Posterior cingulate gyrus (tissue), 11 donors: ENCODE results near the gene SPIRE1.
"Not testable (repeated sequence)": the region's sequence is repeated elsewhere in the genome, so short reads cannot be mapped to it uniquely, and the experiment has no call there.

ENCODE experiments used
- DNase-seq, 10 donors: peaks; one replicate each; pipeline versions ENCODE4 v3.0.0 to v3.0.0-alpha.2; 2020 to 2021; ENCODE audit warnings: mixed read lengths in 3 of 10
- intact Hi-C: fragments of 100-400 bp; cut with DNase I; formaldehyde crosslinking; loops from one replicate; pipeline ENCODE4 v1.15.1; 2023

The SPIRE1 gene

DNA sequence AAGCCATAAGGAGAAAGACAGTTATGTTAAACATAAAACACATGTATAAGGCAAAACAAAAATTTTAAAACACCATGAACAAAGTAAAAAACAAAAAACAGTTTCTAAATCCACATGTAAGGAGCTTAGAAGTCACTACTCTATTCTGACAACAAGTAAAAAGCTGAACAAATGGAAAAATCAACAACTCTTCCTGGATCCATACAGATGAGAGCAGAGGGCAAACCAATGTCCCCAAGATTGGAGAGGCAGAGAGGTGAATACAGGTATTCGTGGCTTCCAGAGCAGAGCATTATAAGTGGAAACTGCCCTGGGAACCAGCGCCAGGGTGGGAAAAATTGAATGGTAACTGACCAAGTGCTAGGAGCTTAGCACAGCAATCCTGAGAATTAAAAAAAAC is 93.5 kb downstream of the SPIRE1 start:
- DNase-seq: no peak
- intact Hi-C loops: no loop called here

DNA sequence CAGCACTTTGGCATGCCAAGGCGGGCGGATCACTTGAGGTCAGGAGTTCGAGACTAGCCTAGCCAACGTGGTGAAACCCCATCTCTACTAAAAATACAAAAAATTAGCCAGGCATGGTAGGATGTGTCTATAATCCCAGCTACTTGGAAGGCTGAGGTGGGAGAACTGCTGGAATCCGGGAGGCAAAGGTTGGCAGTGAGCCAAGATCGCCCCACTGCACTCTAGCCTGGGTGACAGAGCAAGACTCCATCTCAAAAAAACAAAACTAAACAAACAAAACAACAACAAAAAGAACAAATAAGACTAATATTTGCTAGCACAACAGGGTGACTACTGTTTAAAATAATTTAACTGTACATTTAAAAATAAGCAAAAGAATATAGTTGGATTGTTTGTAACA is 97.3 kb downstream of the SPIRE1 start:
- DNase-seq, intact Hi-C loops: not testable (repeated sequence)

DNA sequence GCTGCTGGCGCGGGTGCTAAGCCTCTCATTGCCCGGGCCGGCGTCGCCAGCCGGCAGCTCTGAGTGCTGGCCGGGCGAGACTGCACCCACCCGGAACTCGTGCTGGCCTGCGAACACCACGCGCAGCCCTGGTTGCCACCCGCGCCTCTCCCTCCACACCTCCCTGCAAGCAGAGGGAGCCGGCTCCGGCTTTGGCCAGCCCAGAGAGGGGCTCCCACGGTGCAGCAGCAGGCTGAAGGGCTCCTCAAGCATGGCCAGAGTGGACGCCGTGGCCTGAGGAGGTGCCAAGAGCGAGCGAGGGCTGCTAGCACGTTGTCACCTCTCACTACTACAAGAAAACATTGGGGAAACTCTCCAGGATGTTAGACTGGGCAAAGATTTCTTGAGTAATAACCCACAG is 98.6 kb downstream of the SPIRE1 start:
- intact Hi-C loops: no loop called here
- peak in 1 of 10 donors; percentile 75 for DNase-seq

DNA sequence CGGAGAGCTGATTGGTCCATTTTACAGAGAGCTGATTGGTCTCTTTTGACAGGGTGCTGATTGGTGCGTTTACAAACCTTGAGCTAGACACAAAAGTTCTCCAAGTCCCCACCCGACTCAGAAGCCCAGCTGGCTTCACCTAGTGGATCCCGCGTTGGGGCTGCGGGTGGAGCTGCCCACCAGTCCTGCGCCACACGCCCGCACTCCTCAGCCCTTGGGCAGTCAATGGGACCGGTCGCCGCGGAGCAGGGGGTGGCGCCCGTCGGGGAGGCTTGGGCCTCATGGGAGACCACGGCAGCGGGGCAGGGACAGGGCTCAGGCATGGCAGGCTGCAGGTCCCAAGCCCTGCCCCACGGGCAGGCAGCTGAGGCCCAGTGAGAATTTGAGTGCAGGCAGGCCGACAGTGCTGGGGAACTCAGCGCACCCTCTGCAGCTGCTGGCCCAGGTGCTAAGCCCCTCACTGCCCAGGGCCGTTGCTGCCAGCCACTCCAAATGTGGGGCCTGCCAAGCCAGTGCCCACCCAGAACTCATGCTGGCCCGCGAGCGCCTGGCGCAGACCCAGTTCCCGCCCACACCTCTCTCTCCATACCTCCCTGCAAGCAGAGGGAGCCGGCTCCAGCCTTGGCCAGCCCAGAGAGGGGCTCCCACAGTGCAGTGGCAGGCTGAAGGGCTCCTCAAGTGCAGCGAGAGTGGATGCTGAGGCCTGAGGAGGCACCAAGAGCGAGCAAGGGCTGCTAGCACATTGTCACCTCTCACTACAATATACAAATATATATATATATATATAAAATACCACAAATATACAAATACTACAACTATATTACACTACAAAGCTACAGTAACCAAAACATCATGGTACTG is 100.7 kb downstream of the SPIRE1 start:
- intact Hi-C loops: no loop called here
- DNase-seq: peak in 1 of 10 donors; percentile 84

DNA sequence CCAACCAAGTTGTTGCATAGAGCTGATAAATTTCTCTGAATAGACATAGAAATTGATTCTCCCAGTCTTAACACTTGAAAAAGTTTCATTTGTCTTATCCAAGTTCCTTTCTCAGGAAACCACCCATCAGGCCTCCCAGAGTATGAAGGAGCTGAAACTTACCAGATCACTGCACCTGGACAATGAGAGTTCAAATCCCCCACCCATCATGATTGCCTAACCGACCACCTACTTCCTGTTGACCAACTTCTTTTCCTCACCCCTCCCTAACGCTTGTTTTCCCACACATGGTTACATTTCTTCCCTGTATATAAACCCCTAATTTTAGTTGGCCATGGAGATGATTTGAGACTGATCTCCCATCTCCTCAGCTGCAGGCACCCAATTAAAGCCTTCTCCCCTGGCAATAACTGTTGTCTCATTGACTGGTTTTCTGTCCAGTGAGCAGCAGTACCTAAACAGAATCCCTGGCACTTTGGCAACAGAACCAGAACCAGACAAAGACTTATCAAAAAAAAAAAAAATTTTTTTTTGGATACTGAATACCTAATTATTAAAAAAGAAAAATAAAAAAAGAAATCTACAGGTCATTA is 103.0 kb downstream of the SPIRE1 start:
- intact Hi-C loops: no loop called here
- no peak for DNase-seq

DNA sequence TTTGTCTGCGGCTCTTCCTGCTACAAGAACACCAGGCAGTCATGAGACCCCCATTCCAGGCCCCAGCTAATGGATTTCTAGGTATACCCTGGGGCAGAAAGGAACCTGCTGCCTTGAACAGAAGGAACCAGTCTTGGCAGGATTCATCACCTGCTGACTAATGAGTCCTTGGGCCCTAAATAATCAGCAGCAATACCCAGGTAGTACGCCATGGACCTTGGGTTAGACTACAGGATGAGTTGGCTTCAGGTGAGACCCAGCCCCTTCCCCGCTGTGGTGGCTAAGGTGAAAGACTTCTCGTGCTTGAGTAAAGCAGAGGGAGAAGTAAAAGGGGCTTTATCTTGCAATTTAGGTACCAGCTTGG is 105.0 kb downstream of the SPIRE1 start:
- intact Hi-C loops: no loop called here

DNA sequence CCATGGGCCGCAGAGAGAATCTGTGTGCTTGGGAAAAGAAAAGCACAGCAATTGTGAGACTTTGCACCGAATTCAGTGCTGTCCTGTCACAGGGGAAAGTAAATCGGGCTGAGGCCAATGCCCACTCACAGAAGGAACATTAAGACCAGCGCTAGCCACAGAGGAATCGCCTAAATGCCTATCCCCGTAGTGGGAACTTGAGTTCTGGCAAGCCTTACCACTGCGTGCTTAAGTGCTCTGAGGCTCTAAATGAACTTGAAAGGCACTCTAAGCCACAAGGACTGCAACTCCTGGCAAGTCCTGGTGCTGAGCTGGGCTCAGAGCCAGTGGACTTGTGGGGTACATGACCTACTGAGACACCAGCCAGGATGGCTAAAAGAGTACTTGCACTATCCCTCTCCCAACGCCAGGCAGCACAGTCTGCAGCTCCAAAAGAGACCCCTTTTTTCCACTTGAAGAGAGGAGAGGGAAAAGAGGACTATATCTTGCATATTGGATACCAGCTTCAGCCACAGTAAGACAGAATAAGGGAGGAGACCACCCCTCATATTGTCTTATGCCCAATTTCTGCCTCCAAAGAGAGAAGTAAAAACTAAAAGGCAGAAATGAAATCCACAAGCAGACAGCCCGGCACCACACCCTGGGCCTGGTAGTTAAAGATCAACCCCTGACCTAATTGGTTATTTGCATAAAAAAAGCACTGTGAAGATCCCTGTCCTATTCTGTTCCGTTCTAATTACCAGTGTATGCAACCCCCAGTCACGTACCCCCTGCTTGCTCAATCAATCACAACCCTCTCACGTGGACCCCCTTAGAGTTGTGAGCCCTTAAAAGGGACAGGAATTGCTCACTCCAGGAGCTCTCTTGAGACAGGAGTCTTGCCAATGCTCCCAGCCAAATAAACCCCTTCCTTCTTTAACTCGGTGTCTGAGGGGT is 105.7 kb downstream of the SPIRE1 start:
- intact Hi-C loops: not testable (repeated sequence)
- DNase-seq: peak; percentile 23 to 88 (median 57)

More for the DNA sequence above, 105.0 kb downstream of the SPIRE1 start:
- DNase-seq: no peak

DNA sequence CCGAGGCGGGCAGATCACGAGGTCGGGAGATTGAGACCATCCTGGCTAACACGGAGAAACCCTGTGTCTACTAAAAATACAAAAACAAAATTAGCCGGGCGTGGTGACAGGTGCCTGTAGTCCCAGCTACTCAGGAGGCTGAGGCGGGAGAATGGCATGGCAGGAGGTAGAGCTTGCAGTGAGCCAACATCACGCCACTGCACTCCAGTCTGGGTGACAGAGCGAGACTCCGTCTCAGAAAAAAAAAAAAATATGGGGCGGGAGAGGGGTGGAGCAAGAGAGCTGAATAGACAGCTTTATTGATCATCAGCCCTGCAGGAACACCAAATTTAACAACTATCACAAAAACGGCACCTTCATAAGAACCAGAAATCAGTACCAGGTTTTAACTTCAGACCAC is 106.4 kb downstream of the SPIRE1 start:
- intact Hi-C loops, DNase-seq: not testable (repeated sequence)

DNA sequence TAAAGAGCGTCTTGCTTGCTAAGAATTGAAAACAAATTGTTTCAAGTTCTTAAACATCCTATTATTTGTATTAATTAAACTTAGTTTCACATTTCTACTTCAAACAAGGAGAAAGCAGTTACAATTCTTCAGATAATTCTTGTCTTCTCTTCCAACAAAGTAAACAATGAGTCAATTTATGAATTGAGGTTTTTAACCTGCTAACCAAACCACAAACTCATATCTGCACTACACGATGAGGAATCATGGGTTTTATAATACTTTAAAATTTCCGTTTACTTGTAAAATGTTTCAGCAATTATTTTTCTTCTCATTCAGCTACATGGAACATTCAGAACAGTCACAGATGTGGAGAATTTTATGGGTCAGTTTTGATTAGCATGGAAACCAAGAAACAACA is 114.2 kb downstream of the SPIRE1 start:
- intact Hi-C loops: no loop called here
- no peak for DNase-seq

DNA sequence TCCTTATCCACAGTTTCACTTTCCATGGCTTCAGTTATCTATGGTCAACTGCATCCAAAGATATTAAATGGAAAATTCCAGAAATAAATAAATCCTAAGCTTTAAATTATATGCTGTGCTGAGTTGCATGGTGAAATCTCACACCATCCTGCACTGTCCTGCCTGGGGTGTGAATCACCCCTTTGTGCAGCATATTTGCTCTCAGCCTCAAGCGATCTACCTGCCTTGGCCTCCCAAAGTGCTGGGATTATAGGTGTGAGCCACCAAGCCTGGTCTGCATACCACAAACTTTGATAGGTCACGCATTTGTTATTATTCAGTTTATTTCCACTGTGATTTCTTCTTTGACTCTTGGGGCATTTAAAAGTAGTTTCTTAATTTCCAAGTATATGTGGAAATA is 117.2 kb downstream of the SPIRE1 start:
- DNase-seq: no peak
- intact Hi-C loops: no loop called here

DNA sequence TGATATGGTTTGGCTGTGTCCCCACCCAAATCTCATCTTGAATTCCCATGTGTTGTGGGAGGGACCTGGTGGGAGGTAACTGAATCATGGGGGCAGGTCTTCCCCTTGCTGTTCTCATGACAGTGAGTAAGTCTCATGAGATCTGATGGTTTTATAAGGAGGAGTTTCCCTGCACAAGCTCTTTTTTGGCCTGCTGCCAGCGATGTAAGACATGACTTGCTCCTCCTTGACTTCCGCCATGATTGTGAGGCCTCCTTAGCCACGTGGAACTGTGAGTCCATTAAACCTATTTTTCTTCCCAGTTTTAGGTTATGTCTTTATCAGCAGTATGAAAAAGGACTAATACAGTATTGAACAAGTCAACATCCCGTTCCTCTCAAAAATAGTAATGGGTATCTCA is 118.7 kb downstream of the SPIRE1 start:
- DNase-seq: not testable (repeated sequence)
- intact Hi-C loops: loop anchor here (10.0 kb wide), 1 partner anchor 116 kb away; the partner anchor contains the start of gene SPIRE1

DNA sequence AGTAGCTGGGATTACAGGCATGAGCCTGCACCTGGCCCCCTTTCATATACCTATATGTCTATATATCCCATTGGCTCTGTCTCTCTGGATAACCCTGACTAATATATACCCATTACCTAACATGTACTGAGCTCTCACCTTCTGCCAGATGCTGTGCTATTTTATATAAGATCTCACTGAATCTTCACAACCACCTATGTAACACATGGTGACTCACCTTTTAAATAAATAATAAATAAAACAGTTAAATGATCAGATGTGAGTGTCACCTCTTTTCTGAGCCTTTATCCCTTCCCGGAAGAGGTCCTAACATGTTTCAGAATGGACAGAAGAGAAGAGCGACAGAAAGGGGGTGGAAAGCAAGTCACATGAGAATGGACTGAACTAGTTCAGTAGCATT is 123.1 kb downstream of the SPIRE1 start:
- intact Hi-C loops: loop anchor here (10.0 kb wide), 1 partner anchor 120 kb away; the partner anchor contains the start of gene SPIRE1
- DNase-seq: no peak

DNA sequence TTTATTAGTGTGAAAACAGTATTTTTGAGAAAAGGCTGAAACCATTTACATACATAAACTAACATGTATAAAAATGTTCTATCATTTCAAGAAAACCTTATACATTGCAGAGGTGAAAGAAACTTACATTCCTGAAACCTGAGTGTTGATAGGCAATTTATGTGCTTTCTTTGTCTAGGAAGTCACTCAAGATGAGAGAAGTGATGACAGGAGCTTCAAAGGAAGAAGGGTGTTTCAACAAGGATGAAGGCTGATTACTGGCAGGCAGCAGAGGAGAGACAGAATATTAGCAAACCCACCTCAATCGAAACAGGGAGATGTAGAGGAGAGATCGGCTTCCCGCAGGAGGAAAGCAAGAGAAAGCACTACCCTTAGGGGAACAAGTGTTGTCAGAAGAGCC is 125.2 kb downstream of the SPIRE1 start:
- intact Hi-C loops: loop anchor here (10.0 kb wide), 1 partner anchor 122 kb away; the partner anchor contains the start of gene SPIRE1
- no peak for DNase-seq

DNA sequence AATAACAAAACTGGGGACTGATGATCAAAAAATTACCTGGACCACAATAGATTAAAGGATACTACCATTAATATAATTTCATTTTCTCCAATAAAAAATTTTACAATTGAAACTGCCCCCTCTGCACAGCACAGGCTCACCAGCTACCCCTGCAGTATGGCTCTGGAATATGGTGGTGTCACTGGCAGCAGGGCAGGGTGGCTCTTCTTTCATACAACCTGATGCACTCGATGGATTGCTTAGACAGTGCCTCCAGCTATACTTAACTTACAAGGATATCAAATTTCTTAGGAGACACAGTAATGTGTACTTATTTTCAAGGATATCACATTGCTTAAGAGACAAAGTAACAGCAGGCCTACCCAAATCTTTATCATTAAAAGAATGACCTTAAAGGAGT is 126.2 kb downstream of the SPIRE1 start:
- intact Hi-C loops: loop anchor here (10.0 kb wide), 1 partner anchor 123 kb away; the partner anchor contains the start of gene SPIRE1
- DNase-seq: no peak

DNA sequence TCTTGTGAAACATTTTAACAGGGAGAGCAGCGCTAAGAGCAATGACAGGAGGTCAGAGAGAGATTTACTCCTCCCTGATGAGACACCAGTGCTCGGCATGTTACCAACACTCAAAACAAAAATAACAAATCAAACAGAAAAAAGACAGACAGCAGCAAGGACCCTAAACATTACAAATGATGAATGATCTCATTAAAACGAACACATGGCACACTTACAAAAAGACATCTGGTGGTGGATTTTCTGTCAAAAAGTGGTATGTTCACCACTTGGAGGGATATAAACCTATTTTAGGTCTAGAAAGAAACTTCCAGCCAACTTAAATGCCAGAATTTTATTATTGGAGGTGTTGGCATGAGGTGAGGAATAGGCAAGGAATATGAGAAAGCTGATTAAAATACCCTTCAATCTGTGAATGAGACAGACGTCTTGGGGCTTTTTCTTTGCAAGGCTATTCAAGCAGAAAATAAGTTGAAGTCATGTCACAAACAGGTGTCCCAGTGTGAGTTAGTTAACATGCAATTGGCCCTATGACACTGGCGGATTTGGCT is 137.4 kb downstream of the SPIRE1 start:
- DNase-seq: no peak
- intact Hi-C loops: no loop called here

DNA sequence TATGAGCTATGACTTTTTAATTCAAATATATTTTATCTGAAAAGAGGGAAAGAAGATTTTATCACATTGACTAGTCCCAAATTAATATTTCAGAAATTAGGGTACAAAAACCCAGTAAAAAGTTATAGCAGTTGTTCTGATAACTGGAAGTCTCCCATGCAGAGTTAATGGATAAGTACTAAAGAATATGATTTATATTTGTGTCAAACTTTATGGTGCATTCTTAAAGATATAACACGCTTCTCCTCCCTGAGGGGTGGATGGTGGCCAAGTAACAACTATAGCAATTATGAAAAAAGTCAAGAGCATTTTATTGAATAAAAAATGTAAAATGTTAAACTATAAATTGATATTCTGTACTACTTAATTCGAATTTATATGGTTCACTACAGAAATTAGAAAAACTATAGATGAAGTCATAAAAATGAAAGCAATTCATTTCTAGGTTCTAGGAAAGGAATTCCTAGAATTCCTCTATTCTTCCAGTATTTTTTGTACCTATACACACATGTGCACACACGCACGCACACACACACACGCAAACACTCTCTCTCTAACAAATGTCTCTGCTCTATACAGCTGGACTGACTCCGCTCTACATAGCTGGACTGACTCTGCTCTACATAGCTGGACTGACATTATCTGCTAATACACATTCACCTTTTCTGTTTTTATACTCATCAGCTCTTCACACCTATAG is 138.9 kb downstream of the SPIRE1 start:
- no peak for DNase-seq
- intact Hi-C loops: loop anchor here (10.0 kb wide), 1 partner anchor 94 kb away; no protein-coding TSS in a partner anchor

DNA sequence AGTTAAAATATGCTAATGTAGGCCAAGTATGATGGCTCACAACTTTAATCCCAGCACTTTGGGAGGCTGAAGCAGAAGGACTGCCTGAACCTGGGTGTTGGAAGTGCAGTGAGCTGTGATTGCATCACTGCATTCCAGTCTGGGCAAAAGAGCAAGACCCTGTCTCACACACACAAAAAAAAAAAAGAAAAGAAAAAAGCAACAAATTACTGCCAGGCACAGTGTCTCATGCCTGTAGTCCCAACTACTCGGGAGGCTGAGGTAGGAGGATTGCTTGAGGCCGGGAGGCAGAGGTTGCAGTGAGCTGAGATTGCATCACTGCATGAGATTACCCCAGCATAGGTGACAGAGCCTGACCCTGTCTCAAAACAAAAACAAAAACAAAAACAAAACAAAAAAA is 139.6 kb downstream of the SPIRE1 start:
- no peak for DNase-seq
- intact Hi-C loops: loop anchor here (10.0 kb wide), 1 partner anchor 94 kb away; no protein-coding TSS in a partner anchor

DNA sequence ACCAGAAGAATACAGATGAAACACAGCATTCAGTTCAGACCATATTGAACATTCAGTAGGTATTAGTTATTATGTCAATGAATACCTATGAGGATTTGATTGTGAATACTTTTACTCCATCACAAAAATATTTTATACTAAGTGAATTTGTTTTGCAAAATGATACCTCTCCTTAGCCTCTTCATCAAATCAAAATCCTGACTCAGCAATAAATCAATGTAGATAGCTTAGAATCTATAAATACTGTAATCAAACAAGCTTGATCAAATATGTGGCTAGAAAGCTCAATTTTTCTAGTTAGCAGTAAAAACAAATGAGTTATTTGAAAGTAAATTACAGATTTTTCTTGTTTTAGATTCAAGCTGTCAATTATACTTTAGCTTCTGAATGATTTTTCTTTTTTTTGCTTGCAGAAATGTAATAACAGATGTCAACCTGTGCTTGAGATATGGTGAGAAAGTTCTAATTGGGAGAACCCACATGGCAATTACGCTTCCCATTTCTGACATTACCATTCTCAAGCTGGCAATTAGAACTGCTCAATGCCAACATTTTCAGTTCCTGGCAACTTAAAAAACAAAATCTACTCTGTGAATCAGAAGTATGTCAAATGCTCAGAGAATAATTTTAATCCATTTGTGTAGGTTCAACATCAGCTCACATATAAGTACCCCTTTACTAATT is 140.6 kb downstream of the SPIRE1 start:
- intact Hi-C loops: loop anchor here (10.0 kb wide), 1 partner anchor 92 kb away; no protein-coding TSS in a partner anchor
- DNase-seq: no peak

DNA sequence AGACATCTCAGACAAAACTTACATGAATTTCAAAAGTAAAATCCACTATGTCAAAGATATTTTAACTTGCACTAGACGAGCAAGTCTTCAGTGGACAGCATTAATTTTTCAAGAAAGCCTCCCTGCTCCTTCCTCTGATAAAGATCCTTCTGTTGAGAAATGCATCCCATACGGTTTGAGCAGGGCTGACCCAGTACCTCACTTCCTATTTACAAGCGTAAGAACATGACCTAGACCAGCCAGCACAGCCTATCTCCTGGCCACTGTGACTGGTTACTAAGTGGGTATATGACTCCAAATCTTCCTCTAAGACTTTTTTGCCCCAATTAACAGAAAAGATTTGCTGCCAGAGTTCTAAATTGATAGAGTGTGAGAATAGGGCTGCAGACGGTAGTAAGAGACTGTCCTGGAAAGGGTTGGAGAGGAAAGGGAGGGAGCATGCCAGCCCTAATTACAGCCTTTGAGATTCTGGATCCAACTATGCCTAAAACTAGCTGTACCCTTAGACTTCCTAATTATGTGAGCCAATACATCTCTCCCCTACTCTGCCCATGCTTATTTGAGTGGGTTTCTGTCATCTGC is 141.8 kb downstream of the SPIRE1 start:
- no peak for DNase-seq
- intact Hi-C loops: loop anchor here (10.0 kb wide), 1 partner anchor 91 kb away; no protein-coding TSS in a partner anchor
